Measurements from ENCODE around the gene DNAJA3. TPM values are rescaled to one million over a fixed set of nuclear protein-coding genes. Genes with fewer than 3 reads are reported as not detected.

Gene DNAJA3
- total RNA-seq, 1 experiment from 2014 or later = 64.1 TPM

GRCh38 chr16:4401510-4401909, 24.2 kb upstream of the DNAJA3 start:
- POLR2A ChIA-PET = interaction anchor here (1.7 kb wide), 1 partner anchor 9 kb away, joined by 7 read pairs; no protein-coding TSS in a partner anchor
- Mint-ChIP-seq H3K4me3 (no peak overlapping the region), H3K27ac (no peak overlapping the region), H3K36me3 (no peaks in the 10 kb centered on the region), H3K9me3 (no peaks in the 10 kb centered on the region), H3K27me3 (ENCODE audit: low read depth) (no peaks in the 10 kb centered on the region), H3K4me1 (peaks cover 6% of the 10 kb centered on the region)
- ATAC-seq (no peak), DNase-seq (ENCODE audit: low spot score) (no peak)
- TF ChIP-seq ZMAT4 (CRISPR knock-in tag; IDR thresholded peaks at IDR 0.05) = no peak
- TF ChIP-seq PREB (CRISPR knock-in tag; IDR thresholded peaks at IDR 0.05; ENCODE audit: borderline replicate concordance) = no peak
- no peak for TF ChIP-seq ETV6 (CRISPR knock-in tag; IDR thresholded peaks at IDR 0.05)
- no peak for TF ChIP-seq NFYB (CRISPR knock-in tag; conservative IDR thresholded peaks at IDR 0.05; ENCODE audit: low read depth)
- no peak for TF ChIP-seq E2F4 (CRISPR knock-in tag; IDR thresholded peaks at IDR 0.05; ENCODE audit: borderline replicate concordance, low read depth)
- TF ChIP-seq ZNF532 (CRISPR knock-in tag; IDR thresholded peaks at IDR 0.05; ENCODE audit: borderline replicate concordance) = no peak
- TF ChIP-seq, protein P1, sequence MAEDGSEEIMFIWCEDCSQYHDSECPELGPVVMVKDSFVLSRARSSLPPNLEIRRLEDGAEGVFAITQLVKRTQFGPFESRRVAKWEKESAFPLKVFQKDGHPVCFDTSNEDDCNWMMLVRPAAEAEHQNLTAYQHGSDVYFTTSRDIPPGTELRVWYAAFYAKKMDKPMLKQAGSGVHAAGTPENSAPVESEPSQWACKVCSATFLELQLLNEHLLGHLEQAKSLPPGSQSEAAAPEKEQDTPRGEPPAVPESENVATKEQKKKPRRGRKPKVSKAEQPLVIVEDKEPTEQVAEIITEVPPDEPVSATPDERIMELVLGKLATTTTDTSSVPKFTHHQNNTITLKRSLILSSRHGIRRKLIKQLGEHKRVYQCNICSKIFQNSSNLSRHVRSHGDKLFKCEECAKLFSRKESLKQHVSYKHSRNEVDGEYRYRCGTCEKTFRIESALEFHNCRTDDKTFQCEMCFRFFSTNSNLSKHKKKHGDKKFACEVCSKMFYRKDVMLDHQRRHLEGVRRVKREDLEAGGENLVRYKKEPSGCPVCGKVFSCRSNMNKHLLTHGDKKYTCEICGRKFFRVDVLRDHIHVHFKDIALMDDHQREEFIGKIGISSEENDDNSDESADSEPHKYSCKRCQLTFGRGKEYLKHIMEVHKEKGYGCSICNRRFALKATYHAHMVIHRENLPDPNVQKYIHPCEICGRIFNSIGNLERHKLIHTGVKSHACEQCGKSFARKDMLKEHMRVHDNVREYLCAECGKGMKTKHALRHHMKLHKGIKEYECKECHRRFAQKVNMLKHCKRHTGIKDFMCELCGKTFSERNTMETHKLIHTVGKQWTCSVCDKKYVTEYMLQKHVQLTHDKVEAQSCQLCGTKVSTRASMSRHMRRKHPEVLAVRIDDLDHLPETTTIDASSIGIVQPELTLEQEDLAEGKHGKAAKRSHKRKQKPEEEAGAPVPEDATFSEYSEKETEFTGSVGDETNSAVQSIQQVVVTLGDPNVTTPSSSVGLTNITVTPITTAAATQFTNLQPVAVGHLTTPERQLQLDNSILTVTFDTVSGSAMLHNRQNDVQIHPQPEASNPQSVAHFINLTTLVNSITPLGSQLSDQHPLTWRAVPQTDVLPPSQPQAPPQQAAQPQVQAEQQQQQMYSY (CRISPR knock-in tag; IDR thresholded peaks at IDR 0.05) = no peak
- TF ChIP-seq, protein P2, sequence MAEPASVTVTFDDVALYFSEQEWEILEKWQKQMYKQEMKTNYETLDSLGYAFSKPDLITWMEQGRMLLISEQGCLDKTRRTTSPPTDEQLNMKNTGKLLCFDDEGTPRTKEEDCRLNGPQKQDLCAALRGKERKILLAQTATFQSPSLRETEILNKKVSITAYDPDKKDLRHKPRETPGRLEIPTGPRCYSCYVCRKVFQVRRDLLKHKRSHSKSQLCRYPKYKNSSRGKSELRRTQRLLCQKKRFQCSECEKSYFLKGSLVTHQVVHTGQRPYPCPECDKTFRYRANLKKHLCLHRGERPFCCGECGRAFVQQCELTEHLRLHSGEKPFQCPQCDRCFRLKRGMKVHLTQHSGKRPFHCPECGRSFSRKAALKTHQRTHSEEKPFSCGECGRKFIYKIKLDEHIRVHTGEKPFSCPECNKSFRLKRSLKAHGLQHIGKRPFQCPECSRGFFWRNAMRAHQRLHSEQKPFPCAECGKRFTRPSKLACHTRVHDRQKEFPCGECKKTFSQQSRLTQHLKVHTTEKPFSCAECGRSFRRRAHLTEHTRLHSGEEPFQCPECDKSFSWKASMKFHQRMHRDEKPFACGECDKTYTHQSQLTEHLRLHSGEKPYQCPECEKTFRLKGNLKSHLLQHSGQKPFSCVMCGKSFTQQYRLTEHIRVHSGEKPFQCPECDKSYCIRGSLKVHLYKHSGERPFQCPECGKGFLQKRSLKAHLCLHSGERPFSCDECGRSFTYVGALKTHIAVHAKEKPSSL (CRISPR knock-in tag; conservative IDR thresholded peaks at IDR 0.05) = no peak
- CTCF ChIA-PET = interaction anchor here (1.6 to 8.7 kb wide), 13 partner anchors 11 to 419 kb away, joined by 7 to 322 read pairs (median 75); partner anchors contain the start of genes CORO7 and PAM16

DNA sequence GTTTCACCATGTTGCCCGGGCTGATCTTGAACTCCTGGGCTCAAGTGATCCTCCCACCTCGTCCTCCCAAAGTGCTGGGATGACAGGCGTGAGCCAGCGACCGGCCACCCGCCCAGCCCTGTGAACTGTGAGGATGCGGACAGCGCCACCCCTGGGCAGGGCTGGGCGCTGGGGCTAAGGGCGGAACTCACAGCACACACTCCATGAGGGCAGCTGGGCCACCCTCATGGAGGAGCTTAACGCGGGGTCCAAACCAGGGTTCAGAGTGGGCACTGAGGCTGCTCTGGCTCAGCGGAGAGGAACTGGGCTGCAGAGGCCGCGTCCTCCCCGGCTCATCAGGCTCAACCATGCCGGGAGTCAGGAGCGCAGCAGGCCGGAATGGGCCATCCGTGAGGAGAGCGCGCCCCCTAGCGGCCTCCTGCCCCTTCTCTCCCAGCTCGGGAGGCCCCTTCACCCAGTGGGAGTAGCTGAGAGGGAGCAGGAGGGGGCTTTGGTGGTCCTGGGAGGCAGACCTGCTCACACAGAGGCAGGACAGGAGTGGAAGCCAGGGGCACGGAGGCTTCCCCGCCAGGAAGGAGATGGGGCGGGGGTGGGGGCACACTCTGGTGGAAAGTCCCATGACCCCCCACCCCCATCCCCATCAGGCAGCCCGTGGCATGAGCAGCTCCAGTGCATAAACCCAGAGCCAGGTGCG, 23.1 kb upstream of the DNAJA3 start:
- Mint-ChIP-seq H3K4me3 (peak overlapping the region; percentile 30), H3K9me3 (no peaks in the 10 kb centered on the region), H3K36me3 (no peaks in the 10 kb centered on the region), H3K27me3 (ENCODE audit: low read depth) (no peaks in the 10 kb centered on the region), H3K4me1 (peaks cover 6% of the 10 kb centered on the region), H3K27ac (no peak overlapping the region)
- ATAC-seq (peak; percentile 77), DNase-seq (ENCODE audit: low spot score) (peak; percentile 94)
- CTCF ChIA-PET = interaction anchor here (0.5 to 8.7 kb wide), 42 partner anchors 12 to 1901 kb away, joined by 3 to 322 read pairs (median 7); partner anchors contain the start of genes CORO7, GLIS2, PAM16 and TFAP4
- POLR2A ChIA-PET = interaction anchor here (0.6 to 1.7 kb wide), 7 partner anchors 10 to 434 kb away, joined by 3 to 7 read pairs (median 4); partner anchors contain the start of gene PAM16
- TF ChIP-seq ESRRA (CRISPR knock-in tag; IDR thresholded peaks at IDR 0.05; ENCODE audit: borderline replicate concordance) (no peak), ZSCAN18 (CRISPR knock-in tag; IDR thresholded peaks at IDR 0.05) (no peak), CTCF (IDR thresholded peaks at IDR 0.05) (peak; percentile 97), ZNF416 (CRISPR knock-in tag; IDR thresholded peaks at IDR 0.05) (no peak), ZNF121 (CRISPR knock-in tag; IDR thresholded peaks at IDR 0.05) (no peak), ZBTB43 (CRISPR knock-in tag; IDR thresholded peaks at IDR 0.05) (no peak)
